HG03103 (cell line): ENCODE measurements around the gene SREBF2.
"Not testable (repeated sequence)": the region's sequence is repeated elsewhere in the genome, so short reads cannot be mapped to it uniquely, and the experiment has no call there.

ENCODE experiments used
- ATAC-seq: cut with Tn5 transposase; IDR thresholded peaks from one replicate; pipeline ENCODE4 v1.9.1; 2021; ENCODE audit warnings: low read depth; ENCODE audit not compliant: unreplicated experiment

The SREBF2 gene

DNA sequence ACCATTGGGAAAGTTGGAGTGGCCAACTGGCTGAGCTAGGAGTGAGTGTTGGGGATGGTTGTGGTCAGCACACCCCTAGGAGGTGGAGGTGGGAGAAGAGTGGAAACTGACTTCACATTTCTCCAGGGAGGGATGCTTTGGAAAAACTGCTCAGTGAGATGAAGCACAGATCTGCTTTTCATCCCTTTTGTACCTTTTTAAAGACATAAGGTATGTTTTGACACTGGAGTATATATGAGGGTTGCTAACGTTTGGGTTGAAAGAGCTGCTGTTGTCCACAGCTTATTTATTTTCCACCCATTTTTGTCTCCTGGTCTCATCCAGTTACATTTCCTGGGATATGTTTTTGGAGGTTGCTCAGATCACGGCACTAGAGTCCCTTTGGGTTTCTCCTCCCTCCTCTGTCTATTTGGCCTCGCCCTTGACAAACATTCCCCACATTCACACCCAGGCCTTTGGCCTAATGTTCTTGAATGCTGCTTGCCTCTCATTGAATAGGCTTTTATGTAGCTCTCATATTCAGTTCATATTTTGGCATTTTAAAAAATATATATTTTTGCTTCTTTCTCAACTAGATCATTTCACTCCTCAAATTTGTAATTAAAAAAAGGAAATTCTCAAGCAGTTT lies 8.3 kb downstream of the SREBF2 start:
- ATAC-seq = no peak

DNA sequence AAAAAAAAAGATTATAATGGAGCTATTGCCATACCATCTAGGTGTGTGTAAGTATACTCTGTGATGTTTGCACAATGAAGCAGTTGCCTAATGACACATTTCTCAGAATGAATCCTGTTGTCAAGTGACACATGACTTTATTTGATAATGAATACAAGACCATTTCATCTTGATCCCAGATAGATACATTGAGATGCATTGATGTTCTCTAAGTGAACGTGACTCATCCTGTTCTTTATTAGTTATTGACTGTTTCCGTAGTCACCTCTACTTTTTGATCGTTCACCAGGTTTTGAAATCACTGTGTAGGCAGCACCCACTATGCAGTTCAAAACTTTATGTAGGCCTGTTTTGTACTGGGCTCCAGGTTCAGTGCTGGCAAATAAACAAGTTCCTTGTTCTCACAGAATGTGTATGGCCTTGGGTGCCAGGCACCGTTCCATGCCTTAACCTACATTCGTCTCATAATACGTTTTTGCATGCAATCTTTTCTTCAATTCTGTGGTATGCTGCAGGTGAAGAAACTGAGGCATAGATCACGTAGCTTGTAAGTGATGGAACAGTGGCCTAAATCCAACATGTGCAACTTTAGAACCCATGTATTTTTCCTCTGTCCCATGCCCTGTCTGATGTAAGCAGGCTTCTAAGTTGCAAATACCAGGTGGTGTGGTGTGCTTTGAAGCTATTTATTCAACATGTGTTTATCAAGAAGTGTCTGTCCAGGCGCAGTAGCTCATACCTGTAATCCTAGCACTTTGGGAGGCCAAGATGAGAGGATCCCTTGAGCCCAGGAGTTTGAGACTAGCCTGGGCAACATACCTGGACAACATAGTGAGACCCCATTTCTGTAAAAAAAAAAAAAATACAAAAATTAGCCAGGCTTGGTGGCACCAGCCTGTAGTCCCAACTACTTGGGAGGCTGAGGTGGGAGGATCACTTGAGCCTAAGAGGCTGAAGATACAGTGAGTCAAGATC lies 10.4 kb downstream of the SREBF2 start:
- no peak for ATAC-seq

DNA sequence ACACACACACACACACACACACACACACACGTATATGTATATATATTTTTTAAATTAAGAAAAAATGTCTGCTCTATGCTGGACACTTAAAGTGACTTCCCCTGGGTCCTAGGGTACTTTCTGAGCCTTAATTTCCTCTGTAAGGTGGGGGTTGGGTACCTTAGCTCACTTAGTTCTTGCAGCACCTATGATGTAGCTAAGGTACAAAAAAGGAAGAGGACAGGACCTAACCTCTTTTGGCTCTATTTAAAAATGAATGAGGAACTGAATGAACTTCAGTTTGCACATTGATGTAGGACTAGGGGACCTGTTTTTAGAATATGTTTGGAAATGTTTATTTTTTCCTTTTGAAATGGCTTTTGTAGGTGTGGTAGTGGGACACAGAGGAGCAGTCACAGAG lies 11.1 kb downstream of the SREBF2 start:
- no peak for ATAC-seq

DNA sequence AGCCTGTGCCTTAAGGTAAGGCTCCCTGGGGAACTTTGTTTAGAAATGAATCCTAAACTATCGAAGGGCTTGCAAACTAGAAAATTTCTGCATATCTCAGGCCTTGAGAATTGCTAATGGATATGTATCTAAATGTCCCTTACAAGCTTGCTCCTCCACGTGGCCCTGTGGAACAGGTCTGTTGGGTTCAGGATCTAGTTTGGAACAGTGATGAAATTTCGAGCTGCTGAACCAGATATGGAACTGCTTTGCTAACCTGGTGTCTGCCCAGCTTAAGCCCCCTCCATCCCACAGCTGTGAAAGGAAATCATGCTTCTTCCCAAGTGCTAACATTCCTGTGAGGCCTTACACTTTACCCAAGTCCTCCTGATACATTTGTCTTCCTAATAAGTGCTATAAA lies 11.6 kb downstream of the SREBF2 start:
- no peak for ATAC-seq

DNA sequence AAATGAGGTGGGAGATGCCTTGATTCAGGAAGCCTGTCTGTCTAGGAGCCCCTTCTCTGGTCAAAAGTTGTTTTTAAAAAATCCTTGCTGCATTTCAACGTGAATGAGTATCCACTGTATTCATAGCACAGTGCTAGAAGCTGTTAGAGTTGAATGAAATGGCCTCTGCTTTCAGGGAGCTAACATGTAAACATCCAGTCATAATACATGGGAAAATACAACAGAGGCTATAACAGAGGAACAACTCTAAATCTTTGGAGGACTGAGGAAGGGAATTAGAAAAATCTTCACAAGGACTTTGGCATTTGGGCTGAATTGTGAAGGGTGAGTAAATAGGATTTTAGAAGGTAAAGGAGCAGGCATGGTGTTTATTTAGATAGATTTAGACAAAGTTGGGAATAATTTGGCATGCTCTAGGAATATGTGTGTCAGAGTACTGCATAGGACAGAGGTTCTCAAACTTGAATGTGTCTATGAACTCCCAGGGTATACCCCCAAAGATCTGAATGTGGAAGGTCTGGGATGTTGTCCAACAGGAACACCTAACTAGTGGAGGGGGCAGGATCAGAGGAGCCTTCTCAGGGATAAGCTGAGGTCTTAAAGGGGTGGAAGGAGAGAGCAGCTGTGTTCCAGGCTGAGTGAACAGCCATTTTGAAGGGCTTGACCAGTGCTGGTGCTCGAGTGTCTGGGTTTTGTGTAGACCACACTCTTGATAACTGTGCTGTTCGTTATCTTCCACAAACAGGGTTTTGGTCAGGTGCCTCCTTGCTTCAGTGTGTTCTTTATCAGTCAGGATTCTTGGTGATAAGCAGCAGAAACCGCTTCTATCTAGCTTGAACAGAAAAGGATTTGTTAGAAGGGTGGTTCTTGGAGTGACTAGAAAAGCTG lies 12.7 kb downstream of the SREBF2 start:
- no peak for ATAC-seq

DNA sequence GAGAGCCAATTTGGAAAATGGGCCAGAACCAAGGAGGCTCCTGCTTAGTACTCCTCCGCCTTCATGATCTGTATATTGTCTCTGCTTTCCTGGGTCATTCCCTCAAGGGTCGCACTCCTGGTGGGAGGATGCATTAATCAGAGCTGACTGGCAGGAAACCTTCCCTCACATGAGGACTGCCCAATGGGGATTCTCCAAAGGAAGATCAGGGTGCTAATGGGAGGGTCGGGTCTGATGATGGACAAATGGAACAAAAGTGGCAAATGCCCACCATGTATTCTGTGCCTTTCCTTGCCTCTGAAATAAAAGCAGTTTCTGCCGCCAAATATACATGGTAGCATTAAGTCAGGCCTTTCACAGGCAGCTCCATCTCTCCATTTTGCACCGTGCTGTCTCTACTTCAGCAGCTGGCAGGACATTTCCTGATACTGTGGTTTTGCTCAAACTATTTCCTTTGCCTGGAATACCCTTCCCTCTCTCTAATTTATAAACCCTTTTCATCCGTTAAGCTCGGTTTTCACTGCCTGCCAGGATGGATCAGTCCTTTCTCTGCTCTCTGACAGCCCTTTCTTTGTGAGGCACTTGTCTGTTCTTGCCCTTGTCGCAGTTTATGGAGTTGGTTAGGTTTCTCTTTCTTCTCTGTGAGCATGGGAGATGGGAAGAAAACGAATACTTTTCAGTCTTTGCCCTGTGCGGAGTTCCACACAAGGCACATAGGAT lies 13.5 kb downstream of the SREBF2 start:
- no peak for ATAC-seq

DNA sequence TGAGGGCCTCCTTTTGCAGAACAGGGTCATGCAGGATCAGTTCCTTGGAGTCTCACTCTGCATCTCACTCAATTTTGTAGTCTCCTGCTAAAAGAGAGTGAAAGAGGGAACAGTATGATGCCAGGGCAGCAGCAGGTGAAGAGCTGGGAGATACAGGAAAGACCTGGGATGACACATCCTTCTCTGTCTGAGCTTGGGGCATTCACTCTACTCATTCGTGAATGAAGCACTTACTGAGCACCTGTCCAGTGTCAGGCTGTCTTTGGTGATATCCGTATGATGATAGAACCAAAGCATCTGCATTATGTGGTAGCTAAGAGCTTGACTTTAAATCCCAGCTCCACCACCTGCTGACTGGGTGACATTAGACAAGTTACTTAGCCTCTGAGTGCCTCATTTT lies 14.4 kb downstream of the SREBF2 start:
- ATAC-seq = no peak

DNA sequence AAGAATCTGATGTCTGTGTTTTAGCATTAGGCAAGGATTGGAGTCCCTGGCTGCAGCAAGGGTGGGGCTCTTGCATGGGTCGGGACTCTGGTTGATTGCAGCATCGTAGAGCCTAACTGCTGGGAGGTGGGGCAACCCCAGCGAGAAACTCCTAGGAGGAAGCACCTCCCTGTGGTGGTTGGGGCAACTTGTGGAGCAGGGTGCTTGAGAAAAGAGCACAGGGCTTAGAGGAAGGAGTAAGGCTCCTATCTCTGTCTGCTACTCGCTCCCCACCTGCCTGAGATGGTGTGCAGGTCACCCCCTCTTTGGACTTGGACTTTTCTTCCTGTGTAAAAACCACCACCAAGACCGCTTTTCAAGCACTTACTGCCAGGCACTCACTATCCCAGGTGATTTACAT lies 15.6 kb downstream of the SREBF2 start:
- no peak for ATAC-seq

DNA sequence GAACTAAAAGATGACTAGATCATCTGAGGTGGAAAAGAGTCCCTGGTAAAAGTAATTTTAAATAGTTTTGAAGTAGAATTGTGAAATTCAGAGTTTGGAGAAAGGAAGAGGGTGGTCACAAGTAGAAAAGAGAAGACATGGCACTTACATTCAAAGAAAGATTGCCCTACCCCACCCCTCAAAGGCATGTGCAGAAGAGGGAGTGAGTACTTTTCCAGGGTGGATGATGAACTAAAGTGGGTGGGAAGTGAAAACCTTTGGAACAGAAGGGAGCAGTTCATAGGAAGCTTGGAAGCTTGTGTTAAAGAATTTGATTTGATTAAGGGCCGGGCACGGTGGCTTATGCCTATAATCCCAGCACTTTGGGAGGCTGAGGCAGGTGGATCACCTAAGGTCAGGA lies 23.6 kb downstream of the SREBF2 start:
- ATAC-seq = no peak

DNA sequence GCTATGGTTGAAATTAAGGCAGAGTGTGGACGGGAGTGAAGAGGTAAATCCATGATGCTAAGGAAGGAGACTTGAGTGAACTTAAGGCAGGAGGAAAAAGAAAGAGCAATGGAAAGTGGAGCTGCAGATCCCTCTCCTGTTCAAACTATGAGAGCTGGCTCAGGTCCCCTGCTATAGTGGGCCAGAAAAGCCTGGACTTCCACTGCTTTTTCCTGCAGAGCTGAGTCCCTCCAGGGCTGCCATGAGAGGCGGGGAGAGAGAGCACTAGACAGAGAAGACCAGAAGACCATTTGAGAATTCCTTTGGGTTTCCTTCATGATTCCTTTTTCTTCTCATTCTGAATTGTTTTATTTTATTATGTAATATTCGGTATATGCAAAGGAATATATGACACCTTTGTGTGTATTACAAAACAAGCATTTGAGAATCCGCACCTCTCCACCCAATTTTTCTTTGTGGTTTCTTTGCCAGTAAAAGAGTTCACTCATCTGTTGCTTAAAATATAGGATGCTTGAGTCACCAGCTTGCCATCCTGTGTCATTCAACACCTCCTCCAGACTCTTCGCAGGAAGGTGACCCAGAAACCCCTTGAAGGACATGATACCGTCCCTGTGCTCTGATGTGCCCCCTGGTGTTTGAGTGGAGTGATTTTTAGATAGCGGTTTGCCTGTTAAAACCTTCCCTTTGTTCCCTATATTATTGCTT lies 24.4 kb downstream of the SREBF2 start:
- no peak for ATAC-seq

DNA sequence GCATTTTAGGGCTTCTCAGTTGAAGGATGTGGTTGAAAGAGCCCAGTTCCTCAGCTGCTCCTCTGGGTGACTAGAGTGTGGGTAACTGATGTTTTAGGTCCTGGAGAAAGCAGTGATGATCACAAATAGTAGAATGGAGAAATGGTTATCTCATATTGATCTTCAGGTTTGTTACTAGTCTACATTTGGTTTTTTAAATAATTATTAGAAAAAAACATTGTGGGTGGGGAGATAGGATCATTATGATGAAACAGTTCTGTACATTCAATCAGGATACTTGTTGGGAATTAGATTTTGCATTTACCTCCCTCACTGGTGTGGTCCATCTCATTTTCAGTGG lies 24.9 kb downstream of the SREBF2 start:
- ATAC-seq = no peak

DNA sequence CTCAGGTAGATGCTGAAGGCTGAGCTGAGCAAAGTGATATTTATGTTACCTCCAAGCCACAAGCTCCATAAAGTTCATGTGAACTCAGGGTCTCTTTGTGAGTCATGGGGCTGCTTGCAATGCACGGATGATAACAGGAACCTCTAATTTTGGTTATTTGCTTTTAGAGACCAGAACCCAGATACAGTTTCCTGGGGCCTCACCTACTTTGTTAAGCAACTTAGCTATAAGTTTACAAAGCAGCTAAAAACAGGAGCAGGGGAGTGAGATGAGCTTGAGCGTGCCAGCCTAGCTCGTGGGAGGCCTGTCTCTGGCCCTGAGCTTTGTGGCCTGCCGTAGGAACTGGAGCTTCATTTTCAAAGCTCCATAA lies 29.2 kb downstream of the SREBF2 start:
- ATAC-seq = no peak

DNA sequence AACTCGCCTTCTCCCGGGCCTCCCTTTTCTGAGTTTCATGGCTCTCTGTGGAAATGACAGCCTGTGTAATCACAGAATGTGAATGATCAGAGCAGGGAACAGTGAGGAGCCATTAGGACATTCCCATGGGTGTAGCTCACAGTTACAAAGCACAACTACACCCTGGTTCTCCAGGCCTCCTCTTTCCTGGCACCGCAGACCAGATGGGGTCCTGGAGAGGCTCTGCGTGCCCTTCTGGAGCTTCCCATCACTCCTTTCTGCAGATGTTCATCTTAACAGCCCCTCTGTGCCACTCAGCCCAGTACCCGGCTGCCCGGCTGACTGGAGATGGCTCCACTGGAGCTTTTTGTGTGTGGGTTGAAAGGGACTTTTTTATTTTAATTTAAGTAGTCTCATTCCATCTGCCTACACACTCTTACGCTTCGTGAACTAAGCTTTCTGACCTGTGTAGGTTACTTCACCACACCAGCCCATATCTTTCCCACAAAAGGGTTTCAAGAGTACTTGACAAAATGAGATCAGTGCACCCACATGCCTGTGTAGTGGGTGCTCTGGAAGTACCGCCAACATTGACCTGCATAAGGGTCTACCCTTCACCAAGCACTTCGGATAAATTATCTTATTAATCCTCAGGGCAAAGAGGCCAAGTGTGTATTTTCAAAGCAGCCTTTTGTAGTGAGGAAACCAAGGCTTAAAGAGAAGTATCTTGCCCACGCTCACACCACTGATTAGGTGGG lies 29.8 kb downstream of the SREBF2 start:
- no peak for ATAC-seq

DNA sequence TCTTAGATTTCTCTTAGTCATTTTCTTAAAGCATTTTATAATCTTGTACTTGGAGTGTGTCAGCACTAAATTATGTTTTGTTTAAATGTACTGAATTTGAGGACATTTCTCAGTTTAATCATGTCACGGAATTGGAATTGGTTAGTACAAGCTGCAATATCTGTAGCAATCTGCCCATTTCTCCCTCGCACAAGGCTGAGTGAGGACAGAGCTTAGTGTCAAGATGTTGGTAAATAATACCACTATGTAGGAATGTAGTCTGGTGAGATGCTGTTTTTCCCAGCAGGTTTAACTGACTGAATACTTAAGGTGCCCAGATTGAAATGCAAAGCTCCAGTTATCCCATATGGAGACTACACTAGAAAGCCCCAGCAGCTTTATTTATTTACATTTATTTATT lies 30.6 kb downstream of the SREBF2 start:
- no peak for ATAC-seq

DNA sequence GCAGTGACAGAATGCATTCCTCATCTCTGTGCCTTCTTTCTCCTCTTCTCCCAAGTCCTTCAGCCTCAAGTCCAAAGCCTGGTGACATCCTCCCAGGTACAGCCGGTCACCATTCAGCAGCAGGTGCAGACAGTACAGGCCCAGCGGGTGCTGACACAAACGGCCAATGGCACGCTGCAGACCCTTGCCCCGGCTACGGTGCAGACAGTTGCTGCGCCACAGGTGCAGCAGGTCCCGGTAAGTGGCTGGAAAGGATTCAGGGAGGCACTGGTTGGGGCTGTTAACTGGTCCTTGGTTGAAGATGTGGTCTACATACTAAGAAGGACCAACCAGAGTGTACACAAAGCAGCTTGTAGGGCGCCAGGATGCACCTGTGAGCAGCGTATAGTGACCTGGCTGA lies 35.7 kb downstream of the SREBF2 start:
- ATAC-seq = no peak

DNA sequence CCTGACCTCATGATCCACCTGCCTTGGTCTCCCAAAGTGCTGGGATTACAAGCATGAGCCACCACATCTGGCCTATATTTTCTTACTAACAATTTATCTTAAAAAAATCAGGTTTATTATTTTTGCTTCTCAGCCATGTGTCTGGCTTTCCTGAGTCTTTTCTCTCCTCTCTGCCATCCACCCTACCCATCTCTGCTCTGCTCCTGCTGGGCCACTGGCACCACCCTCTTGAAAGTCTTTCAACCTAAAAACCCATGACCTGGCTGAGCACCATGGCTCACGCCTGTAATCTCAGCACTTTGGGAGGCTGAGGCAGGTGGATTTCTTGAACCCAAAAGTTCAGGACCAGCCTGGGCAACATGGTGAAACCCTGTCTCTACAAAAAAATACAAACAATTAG lies 37.2 kb downstream of the SREBF2 start:
- ATAC-seq = not testable (repeated sequence)

DNA sequence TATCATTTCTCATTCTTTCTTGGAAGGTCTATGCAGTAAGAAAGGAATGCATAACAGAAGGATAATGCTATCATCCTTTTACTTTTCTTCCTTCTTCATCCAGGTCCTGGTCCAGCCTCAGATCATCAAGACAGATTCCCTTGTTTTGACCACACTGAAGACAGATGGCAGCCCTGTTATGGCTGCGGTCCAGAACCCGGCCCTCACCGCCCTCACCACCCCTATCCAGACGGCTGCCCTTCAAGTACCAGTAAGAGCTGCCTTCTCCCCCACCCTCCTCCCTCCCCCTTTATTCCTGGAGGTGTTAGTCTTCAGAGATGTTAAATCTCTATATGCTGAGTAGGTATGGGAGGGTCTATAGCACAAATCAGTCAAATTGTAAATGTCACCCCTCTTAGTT lies 37.9 kb downstream of the SREBF2 start:
- ATAC-seq = no peak

DNA sequence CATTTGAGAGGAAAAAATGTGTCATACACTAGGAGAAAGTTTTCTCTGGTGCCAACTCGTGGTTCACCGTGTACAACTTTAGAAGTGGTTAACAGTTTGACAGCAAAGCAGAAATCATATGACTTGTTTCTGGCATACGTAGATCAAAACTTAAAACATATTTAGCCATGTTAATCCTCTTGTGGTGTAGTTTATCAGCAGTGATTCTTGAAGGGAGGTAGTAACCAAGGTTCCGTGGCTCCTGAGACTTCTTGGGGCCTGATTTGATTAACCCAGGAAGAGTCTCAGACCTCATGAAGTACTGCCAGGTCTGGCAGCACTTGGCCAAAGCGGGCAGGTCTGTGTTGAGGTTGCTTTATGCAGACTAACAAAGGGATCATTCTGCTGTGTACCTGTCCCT lies 40.5 kb downstream of the SREBF2 start:
- ATAC-seq = no peak

DNA sequence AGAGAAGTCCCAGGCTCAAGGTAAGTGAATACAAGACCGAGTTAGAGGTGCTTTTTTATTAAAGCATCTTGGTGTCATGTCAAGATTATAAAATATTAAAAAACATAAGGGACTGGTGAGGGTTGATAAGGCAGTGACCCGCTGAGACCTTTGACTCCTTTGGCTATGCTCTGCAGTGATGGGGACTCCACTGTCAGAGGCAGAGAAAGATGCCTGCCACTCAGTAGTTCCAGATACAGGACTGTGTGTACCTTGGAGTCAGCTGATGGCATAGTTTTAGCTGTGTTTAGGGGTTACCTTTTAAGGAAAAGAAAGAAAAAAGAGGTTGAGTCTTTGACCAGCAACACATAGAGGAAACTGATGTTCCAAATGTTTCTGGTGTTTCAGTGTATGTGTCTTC lies 41.2 kb downstream of the SREBF2 start:
- no peak for ATAC-seq
